Body of pancreas (tissue), 4 donors: Measurements from ENCODE around the gene CEP112. TPM values are rescaled to one million over a fixed set of nuclear protein-coding genes. Genes with fewer than 3 reads are reported as not detected.

ENCODE experiments used
- ATAC-seq: fragments of 150-250 bp; one replicate; pipeline ENCODE4 v1.9.1; 2016
- DNase-seq, 4 donors: peaks; one replicate each; pipeline ENCODE4 v3.0.0-alpha.2; 2019
- H3K27ac ChIP-seq, 4 donors: fragments of 200-600 bp; sonication (generic); 1 replicate in 3 of 4; 2 replicates in 1 of 4; pipeline versions ENCODE4 v1.5.1 to v1.6.1; 2016 to 2019; ENCODE audit warnings: mild to moderate bottlenecking in 1 of 4, mixed read lengths in 1 of 4, moderate library complexity in 1 of 4
- H3K27me3 ChIP-seq, 2 donors: fragments of 200-600 bp; sonication (generic); one replicate each; pipeline ENCODE4 v1.6.0; 2016; ENCODE audit warnings: mild to moderate bottlenecking in 1 of 2
- H3K36me3 ChIP-seq, 2 donors: fragments of 200-600 bp; sonication (generic); replicated peaks in 1 of 2; 2 replicates each; pipeline ENCODE4 v1.5.1; 2016; ENCODE audit warnings: low read depth in 2 of 2; ENCODE audit not compliant: insufficient read depth in 1 of 2
- H3K4me1 ChIP-seq: fragments of 200-600 bp; sonication (generic); one replicate; pipeline ENCODE4 v1.6.0; 2016
- H3K4me3 ChIP-seq, 2 donors: fragments of 200-600 bp; sonication (generic); 1 replicate in 1 of 2; 2 replicates in 1 of 2; pipeline ENCODE4 v1.5.1; 2016 to 2019
- H3K9me3 ChIP-seq, 3 donors: fragments of 200-600 bp; sonication (generic); 1 replicate in 2 of 3; 2 replicates in 1 of 3; pipeline ENCODE4 v1.5.1; 2016
- POLR2A ChIP-seq, 3 donors: fragments of 450-650 bp; IDR thresholded peaks; one replicate each; pipeline ENCODE4 v1.6.1; 2016; ENCODE audit warnings: antibody characterized with exemption in 3 of 3, mild to moderate bottlenecking in 2 of 3
- WGBS, 2 donors: methylation state at CpG; one replicate each; pipeline ENCODE4 v1.1.5; 2017; 5-methylcytosine and 5-hydroxymethylcytosine counted together
- intact Hi-C: fragments of 100-400 bp; cut with DNase I; formaldehyde crosslinking; loops from one replicate; pipeline ENCODE4 v1.15.1; 2023
- total RNA-seq, 2 donors: library from RNA; depleted of rRNA; stranded (reverse); fragments of >200 nt; gene quantifications; one replicate each; pipeline ENCODE4 v1.1.0, GENCODE V29; 2016
- TF ChIP-seq, protein P1 (sequence below), 7 experiments: fragments of 450-650 bp in 4 of 7; fragments of 200-600 bp in 3 of 7; sonication (generic) in 3 of 7; IDR thresholded peaks; one replicate each; pipeline ENCODE4 v1.5.1; 2016 to 2019; ENCODE audit warnings: antibody characterized with exemption in 7 of 7

CEP112 gene
- total RNA-seq, 2 donors from 2014 or later, result 5.2 to 10.2 TPM

DNA sequence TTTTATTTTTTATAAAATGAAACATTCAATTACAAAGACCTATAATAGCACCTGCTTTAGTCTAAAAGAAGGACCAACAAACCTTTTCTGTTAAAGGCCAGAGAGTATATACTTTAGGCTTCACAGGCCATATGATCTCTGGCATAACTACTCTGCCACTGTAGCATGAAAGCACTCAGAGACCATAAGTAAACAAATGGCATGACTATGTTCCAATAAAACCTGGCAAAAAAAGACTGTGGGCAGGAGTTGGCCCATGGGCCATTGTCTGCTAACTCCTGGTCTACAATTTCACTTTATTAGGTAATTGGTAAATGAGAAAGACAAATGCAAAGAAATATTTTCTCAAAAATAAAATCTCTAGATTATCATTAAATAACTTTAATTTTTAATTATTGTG, 14.9 kb downstream of the CEP112 start:
- TF ChIP-seq POLR2A (IDR thresholded peaks at IDR 0.05), result no peak
- TF ChIP-seq, protein P1, sequence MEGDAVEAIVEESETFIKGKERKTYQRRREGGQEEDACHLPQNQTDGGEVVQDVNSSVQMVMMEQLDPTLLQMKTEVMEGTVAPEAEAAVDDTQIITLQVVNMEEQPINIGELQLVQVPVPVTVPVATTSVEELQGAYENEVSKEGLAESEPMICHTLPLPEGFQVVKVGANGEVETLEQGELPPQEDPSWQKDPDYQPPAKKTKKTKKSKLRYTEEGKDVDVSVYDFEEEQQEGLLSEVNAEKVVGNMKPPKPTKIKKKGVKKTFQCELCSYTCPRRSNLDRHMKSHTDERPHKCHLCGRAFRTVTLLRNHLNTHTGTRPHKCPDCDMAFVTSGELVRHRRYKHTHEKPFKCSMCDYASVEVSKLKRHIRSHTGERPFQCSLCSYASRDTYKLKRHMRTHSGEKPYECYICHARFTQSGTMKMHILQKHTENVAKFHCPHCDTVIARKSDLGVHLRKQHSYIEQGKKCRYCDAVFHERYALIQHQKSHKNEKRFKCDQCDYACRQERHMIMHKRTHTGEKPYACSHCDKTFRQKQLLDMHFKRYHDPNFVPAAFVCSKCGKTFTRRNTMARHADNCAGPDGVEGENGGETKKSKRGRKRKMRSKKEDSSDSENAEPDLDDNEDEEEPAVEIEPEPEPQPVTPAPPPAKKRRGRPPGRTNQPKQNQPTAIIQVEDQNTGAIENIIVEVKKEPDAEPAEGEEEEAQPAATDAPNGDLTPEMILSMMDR (IDR thresholded peaks at IDR 0.05), result no peak
- Histone ChIP-seq H3K4me3 (no peak overlapping the region), H3K27ac (no peak overlapping the region), H3K27me3 (no peaks in the 10 kb centered on the region), H3K36me3 (no peaks in the 10 kb centered on the region), H3K4me1 (no peaks in the 10 kb centered on the region), H3K9me3 (no peaks in the 10 kb centered on the region)
- intact Hi-C loops, result no loop called here
- no peak for ATAC-seq
- no peak for DNase-seq

GRCh38 chr17:66175892-66176291, 16.0 kb downstream of the CEP112 start:
- WGBS, 2 donors, result 32 to 34% methylated on average over 1 of the region's 1 CpG
- TF ChIP-seq, protein P1 (IDR thresholded peaks at IDR 0.05), result no peak
- TF ChIP-seq POLR2A (IDR thresholded peaks at IDR 0.05), result no peak
- no peak for ATAC-seq
- no peaks in the 10 kb centered on the region for H3K4me1 ChIP-seq
- no peak overlapping the region for H3K4me3 ChIP-seq
- H3K27me3 ChIP-seq, result no peaks in the 10 kb centered on the region
- no peaks in the 10 kb centered on the region for H3K36me3 ChIP-seq
- H3K27ac ChIP-seq, result no peak overlapping the region
- no peak for DNase-seq
- no peaks in the 10 kb centered on the region for H3K9me3 ChIP-seq
- intact Hi-C loops, result no loop called here

- no peak overlapping the region for H3K27ac ChIP-seq
- H3K4me3 ChIP-seq, result no peak overlapping the region
- no peak for ATAC-seq
- intact Hi-C loops, result no loop called here
- H3K27me3 ChIP-seq, result no peaks in the 10 kb centered on the region
- no peaks in the 10 kb centered on the region for H3K4me1 ChIP-seq
- no peaks in the 10 kb centered on the region for H3K36me3 ChIP-seq
- WGBS, 2 donors, result 44 to 68% methylated on average over 2 of the region's 2 CpGs
- TF ChIP-seq POLR2A (IDR thresholded peaks at IDR 0.05), result no peak
- TF ChIP-seq, protein P1 (IDR thresholded peaks at IDR 0.05), result no peak
- DNase-seq, result no peak
- no peaks in the 10 kb centered on the region for H3K9me3 ChIP-seq
Observed at GRCh38 chr17:66172691-66173223, 19.2 kb downstream of the CEP112 start.

- no peaks in the 10 kb centered on the region for H3K27me3 ChIP-seq
- no peak overlapping the region for H3K4me3 ChIP-seq
- no peaks in the 10 kb centered on the region for H3K36me3 ChIP-seq
- ATAC-seq (no peak), DNase-seq (no peak)
- H3K27ac ChIP-seq, result no peak overlapping the region
- H3K9me3 ChIP-seq, result no peaks in the 10 kb centered on the region
- TF ChIP-seq, protein P1 (IDR thresholded peaks at IDR 0.05), result no peak
- no peak for TF ChIP-seq POLR2A (IDR thresholded peaks at IDR 0.05)
- no peaks in the 10 kb centered on the region for H3K4me1 ChIP-seq
- WGBS, 2 donors, result 64 to 69% methylated on average over 5 of the region's 5 CpGs
- intact Hi-C loops, result no loop called here
Observed at GRCh38 chr17:66172144-66172543, 19.8 kb downstream of the CEP112 start.

DNA sequence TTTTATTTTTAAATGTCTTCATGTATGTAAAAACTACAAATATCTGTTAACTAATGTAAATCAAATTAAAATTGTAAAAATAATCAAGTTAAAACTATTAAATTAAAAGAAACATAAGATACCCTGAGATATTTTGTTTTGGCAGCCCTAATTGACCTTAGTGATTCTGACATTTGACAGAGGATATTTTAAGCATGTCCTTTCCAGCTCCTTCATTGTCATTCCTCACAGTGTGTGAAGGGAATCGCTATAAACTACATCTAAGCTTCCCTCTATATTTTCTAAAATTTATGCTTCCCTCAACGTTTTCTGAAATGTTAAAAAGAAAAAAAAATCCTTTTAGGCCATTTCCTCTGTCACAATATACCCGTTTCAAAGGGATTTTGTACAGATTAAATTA, 20.2 kb downstream of the CEP112 start:
- 70 to 75% methylated on average over 3 of the region's 3 CpGs for WGBS, 2 donors
- intact Hi-C loops, result no loop called here
- no peak for ATAC-seq

More for the DNA sequence above, 20.2 kb downstream of the CEP112 start:
- Histone ChIP-seq H3K4me3 (no peak overlapping the region), H3K4me1 (no peaks in the 10 kb centered on the region), H3K27me3 (no peaks in the 10 kb centered on the region), H3K27ac (no peak overlapping the region), H3K36me3 (no peaks in the 10 kb centered on the region), H3K9me3 (no peaks in the 10 kb centered on the region)
- no peak for DNase-seq
- TF ChIP-seq, protein P1 (IDR thresholded peaks at IDR 0.05), result no peak
- no peak for TF ChIP-seq POLR2A (IDR thresholded peaks at IDR 0.05)
